Retinal pigment epithelial cell (primary cell): ENCODE measurements around the gene CTPS2.
A peak's percentile ranks its signal among the peaks of the same experiment; 100 is the strongest.

Source experiments
- DNase-seq: peaks from one replicate; pipeline ENCODE4 v3.0.0-alpha.2; 2010; ENCODE audit warnings: low read depth
- H3K4me3 ChIP-seq: 2 replicates; pipeline ENCODE4 v1.5.1; 2011; ENCODE audit warnings: mild to moderate bottlenecking, low read length, control low read depth, moderate library complexity
- CTCF ChIP-seq: conservative IDR thresholded peaks from 2 replicates; pipeline ENCODE4 v1.5.1; 2011; ENCODE audit warnings: low read depth, low read length, control low read depth, inconsistent platforms

The CTPS2 gene

GRCh38 chrX:16711219-16711811 lies 1.2 kb downstream of the CTPS2 start:
- no peak for DNase-seq
- peak overlapping the region; percentile 71 for H3K4me3 ChIP-seq
- TF ChIP-seq CTCF = no peak

GRCh38 chrX:16708016-16708415 lies 4.5 kb downstream of the CTPS2 start:
- DNase-seq = no peak
- H3K4me3 ChIP-seq = no peak overlapping the region
- no peak for TF ChIP-seq CTCF

GRCh38 chrX:16705370-16705769 lies 7.1 kb downstream of the CTPS2 start:
- H3K4me3 ChIP-seq = no peak overlapping the region
- no peak for DNase-seq
- TF ChIP-seq CTCF = no peak

- no peak for TF ChIP-seq CTCF
- H3K4me3 ChIP-seq = no peak overlapping the region
- no peak for DNase-seq
Measured at GRCh38 chrX:16702700-16703599, 9.5 kb downstream of the CTPS2 start.

GRCh38 chrX:16700734-16701133 lies 11.7 kb downstream of the CTPS2 start:
- DNase-seq = no peak
- TF ChIP-seq CTCF = no peak

GRCh38 chrX:16699389-16699788 lies 13.1 kb downstream of the CTPS2 start:
- no peak overlapping the region for H3K4me3 ChIP-seq
- TF ChIP-seq CTCF = no peak
- DNase-seq = no peak

More at GRCh38 chrX:16700734-16701133, 11.7 kb downstream of the CTPS2 start:
- H3K4me3 ChIP-seq = no peak overlapping the region

GRCh38 chrX:16696956-16697355 lies 15.5 kb downstream of the CTPS2 start:
- DNase-seq = no peak
- no peak for TF ChIP-seq CTCF
- H3K4me3 ChIP-seq = no peak overlapping the region
